ENCODE results near the gene TBX10. TPM values are rescaled to one million over a fixed set of nuclear protein-coding genes. Genes with fewer than 3 reads are reported as not detected.
A peak's percentile ranks its signal among the peaks of the same experiment; 100 is the strongest.

The TBX10 gene
- total RNA-seq, 2 experiments from 2014 or later = not detected

DNA sequence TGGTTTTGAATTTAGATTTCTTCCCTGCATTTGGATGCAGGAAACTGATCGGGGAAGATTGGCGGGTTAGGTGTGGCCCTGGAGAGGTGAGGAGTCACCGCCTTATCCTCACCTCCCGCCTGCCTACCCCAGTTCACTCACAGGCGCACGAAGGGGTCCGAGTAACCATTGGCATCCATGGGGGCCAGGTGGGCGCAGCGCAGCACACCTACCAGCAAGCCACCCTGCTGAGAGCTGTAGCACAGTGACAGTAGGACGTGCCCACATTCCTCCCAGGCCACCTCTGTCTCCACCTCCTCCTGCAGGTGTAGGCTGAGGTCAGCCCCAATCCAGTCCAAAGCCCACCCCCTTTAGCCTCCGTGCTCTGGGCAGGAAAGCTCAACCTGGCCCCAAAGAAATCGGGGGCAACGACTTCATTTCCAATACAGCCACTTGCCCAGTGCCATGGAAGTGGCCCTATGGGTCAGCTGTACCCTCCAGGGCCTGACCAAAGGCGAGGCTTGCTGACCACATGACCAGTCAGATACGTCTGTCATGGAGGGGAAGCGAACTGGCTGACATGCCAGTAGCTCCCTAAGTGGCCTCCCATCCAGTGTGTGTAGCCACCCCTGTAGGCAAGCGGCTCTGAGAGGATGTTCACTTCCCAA is 26.1 kb downstream of the TBX10 start:
- POLR2A ChIA-PET = interaction anchor here (0.8 to 3.4 kb wide), 8 partner anchors 8 to 373 kb away, joined by 3 to 27 read pairs (median 8); partner anchors contain the start of genes ACY3, CLCF1, GSTP1 and NUDT8
- ATAC-seq (ENCODE audit: poor library complexity) = no peak
- TF ChIP-seq, protein P1, sequence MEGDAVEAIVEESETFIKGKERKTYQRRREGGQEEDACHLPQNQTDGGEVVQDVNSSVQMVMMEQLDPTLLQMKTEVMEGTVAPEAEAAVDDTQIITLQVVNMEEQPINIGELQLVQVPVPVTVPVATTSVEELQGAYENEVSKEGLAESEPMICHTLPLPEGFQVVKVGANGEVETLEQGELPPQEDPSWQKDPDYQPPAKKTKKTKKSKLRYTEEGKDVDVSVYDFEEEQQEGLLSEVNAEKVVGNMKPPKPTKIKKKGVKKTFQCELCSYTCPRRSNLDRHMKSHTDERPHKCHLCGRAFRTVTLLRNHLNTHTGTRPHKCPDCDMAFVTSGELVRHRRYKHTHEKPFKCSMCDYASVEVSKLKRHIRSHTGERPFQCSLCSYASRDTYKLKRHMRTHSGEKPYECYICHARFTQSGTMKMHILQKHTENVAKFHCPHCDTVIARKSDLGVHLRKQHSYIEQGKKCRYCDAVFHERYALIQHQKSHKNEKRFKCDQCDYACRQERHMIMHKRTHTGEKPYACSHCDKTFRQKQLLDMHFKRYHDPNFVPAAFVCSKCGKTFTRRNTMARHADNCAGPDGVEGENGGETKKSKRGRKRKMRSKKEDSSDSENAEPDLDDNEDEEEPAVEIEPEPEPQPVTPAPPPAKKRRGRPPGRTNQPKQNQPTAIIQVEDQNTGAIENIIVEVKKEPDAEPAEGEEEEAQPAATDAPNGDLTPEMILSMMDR (IDR thresholded peaks at IDR 0.05) = no peak
- Histone ChIP-seq H3K9me3 (ENCODE audit: control insufficient read depth in 1 of 2, insufficient read depth in 1 of 2, low read length in 2 of 2) (peaks cover 0 to 3% of the 10 kb centered on the region in 2 experiments), H3K27ac (ENCODE audit: low read depth in 1 of 2, low read length in 2 of 2) (peak overlapping the region; percentile 92), H3K4me3 (ENCODE audit: low read length) (peak overlapping the region; percentile 55), H3K27me3 (ENCODE audit: control insufficient read depth in 1 of 2, insufficient read depth in 2 of 2, low read length in 2 of 2) (peaks cover 0 to 3% of the 10 kb centered on the region in 2 experiments), H3K36me3 (ENCODE audit: insufficient read depth, low read length) (peaks cover 46% of the 10 kb centered on the region), H3K4me1 (ENCODE audit: insufficient read depth, low read length) (peaks cover 39% of the 10 kb centered on the region)
- H3K4me3 Mint-ChIP-seq = peak overlapping the region; percentile 89
- H3K27ac Mint-ChIP-seq = peak overlapping the region; percentile 96
- no peaks in the 10 kb centered on the region for H3K27me3 Mint-ChIP-seq
- no peak for DNase-seq
- intact Hi-C loops (cut with DNase I, micrococcal nuclease) = no loop called here
- no peaks in the 10 kb centered on the region for H3K9me3 Mint-ChIP-seq
- H3K4me1 Mint-ChIP-seq (ENCODE audit: low read depth) = peaks cover 33% of the 10 kb centered on the region
- CTCF ChIA-PET = interaction anchor here (1.1 to 4.2 kb wide), 3 partner anchors 8 to 30 kb away, joined by 5 to 38 read pairs (median 5); partner anchors contain the start of genes GSTP1 and NUDT8
- peaks cover 40% of the 10 kb centered on the region for H3K36me3 Mint-ChIP-seq (ENCODE audit: low read depth)

DNA sequence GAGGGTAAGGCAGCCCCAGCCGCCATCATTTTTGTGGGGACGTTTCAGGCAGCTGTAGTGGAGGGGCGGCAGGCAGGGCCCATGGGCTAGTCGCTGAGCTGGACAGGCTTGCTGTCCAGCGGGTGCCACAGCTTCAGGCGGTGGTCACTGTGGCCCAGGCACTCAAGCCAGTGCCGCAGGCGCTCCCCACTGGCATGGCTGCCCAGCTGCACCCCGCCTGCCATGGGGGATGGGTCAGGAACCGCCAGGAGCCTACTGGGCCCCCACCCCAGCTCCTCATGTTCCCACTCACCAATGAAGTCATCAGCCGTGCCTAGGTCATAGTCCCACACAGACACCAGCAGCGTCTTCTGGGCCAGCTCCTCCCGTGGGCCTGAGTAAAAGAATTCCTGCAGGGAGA is 26.8 kb downstream of the TBX10 start:
- H3K4me3 ChIP-seq (ENCODE audit: low read length) = no peak overlapping the region
- no peaks in the 10 kb centered on the region for H3K27me3 Mint-ChIP-seq
- CTCF ChIA-PET = interaction anchor here (1.9 to 4.2 kb wide), 2 partner anchors 17 to 29 kb away, joined by 5 to 38 read pairs; partner anchors contain the start of genes GSTP1 and NUDT8
- H3K27me3 ChIP-seq (ENCODE audit: control insufficient read depth in 1 of 2, insufficient read depth in 2 of 2, low read length in 2 of 2) = peaks cover 0 to 3% of the 10 kb centered on the region in 2 experiments
- TF ChIP-seq, protein P1 (IDR thresholded peaks at IDR 0.05) = no peak
- no peak overlapping the region for H3K4me3 Mint-ChIP-seq
- peaks cover 0 to 3% of the 10 kb centered on the region in 2 experiments for H3K9me3 ChIP-seq (ENCODE audit: control insufficient read depth in 1 of 2, insufficient read depth in 1 of 2, low read length in 2 of 2)
- peak overlapping the region in 1 of 2 donors; percentile 92 for H3K27ac ChIP-seq (ENCODE audit: low read depth in 1 of 2, low read length in 2 of 2)
- ATAC-seq (ENCODE audit: poor library complexity) (no peak), DNase-seq (peak in 1 of 14 experiments; percentile 38)
- no peaks in the 10 kb centered on the region for H3K9me3 Mint-ChIP-seq
- peak overlapping the region; percentile 96 for H3K27ac Mint-ChIP-seq
- peaks cover 48% of the 10 kb centered on the region for H3K36me3 ChIP-seq (ENCODE audit: insufficient read depth, low read length)
- POLR2A ChIA-PET = interaction anchor here (2.7 to 3.4 kb wide), 2 partner anchors 28 to 38 kb away, joined by 12 to 16 read pairs; partner anchors contain the start of genes ACY3 and GSTP1
- H3K36me3 Mint-ChIP-seq (ENCODE audit: low read depth) = peaks cover 43% of the 10 kb centered on the region
- H3K4me1 ChIP-seq (ENCODE audit: insufficient read depth, low read length) = peaks cover 45% of the 10 kb centered on the region
- intact Hi-C loops (cut with DNase I, micrococcal nuclease) = no loop called here
- peaks cover 33% of the 10 kb centered on the region for H3K4me1 Mint-ChIP-seq (ENCODE audit: low read depth)

DNA sequence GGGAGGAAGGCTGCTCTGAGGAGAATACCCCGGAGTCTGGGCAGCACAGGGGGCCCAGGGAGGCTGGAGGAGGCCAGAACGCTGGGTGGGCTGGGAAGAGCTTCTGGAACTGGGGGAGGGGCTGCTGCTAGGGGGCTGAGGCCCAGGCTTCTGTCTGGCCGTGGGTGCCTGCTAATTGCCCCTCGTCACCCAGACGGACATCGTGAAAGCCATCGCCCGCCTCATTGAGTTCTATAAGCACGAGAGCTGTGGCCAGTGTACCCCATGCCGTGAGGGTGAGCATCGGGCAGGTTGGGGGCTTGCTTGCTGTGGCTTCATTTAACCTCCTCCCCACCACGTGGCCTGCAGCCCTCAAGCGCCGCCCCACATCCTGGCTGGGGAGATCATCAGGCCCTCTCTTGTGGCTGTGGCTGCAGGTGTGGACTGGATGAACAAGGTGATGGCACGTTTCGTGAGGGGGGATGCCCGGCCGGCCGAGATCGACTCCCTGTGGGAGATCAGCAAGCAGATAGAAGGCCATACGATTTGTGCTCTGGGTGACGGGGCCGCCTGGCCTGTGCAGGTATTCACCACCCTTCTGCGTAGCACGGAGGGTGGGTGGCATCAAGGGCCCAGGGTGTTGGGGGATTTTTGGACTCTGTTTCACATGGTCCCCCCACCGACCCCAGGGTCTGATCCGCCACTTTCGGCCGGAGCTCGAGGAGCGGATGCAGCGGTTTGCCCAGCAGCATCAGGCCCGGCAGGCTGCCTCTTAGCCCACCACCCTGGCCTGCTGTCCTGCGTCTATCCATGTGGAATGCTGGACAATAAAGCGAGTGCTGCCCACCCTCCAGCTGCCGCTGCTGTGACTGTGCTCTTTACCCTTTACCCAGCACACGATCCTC is 27.6 kb downstream of the TBX10 start:
- Mint-ChIP-seq H3K4me1 (ENCODE audit: low read depth) (peaks cover 26% of the 10 kb centered on the region), H3K27ac (no peak overlapping the region), H3K36me3 (ENCODE audit: low read depth) (peaks cover 46% of the 10 kb centered on the region), H3K27me3 (no peaks in the 10 kb centered on the region), H3K9me3 (no peaks in the 10 kb centered on the region), H3K4me3 (no peak overlapping the region)
- Histone ChIP-seq H3K27me3 (ENCODE audit: control insufficient read depth in 1 of 2, insufficient read depth in 2 of 2, low read length in 2 of 2) (peaks cover 0 to 3% of the 10 kb centered on the region in 2 experiments), H3K27ac (ENCODE audit: low read depth in 1 of 2, low read length in 2 of 2) (peak overlapping the region in 1 of 2 donors; percentile 79), H3K4me1 (ENCODE audit: insufficient read depth, low read length) (peaks cover 53% of the 10 kb centered on the region), H3K9me3 (ENCODE audit: control insufficient read depth in 1 of 2, insufficient read depth in 1 of 2, low read length in 2 of 2) (peaks cover 0 to 3% of the 10 kb centered on the region in 2 experiments), H3K4me3 (ENCODE audit: low read length) (no peak overlapping the region), H3K36me3 (ENCODE audit: insufficient read depth, low read length) (peaks cover 48% of the 10 kb centered on the region)
- no peak for ATAC-seq (ENCODE audit: poor library complexity)
- ChIA-PET POLR2A (interaction anchor here (2.7 to 3.4 kb wide), 2 partner anchors 27 to 39 kb away, joined by 12 to 16 read pairs; partner anchors contain the start of genes ACY3 and GSTP1), CTCF (interaction anchor here (0.6 to 4.2 kb wide), 2 partner anchors 18 to 60 kb away, joined by 3 to 38 read pairs; partner anchors contain the start of gene NUDT8)
- peak in 1 of 14 experiments; percentile 30 for DNase-seq
- intact Hi-C loops (cut with DNase I, micrococcal nuclease) = no loop called here
- TF ChIP-seq, protein P1 (IDR thresholded peaks at IDR 0.05) = no peak

Data from CD4-positive, alpha-beta T cell (primary cell).